ENCODE measurements around the gene TTC38. TPM values are rescaled to one million over a fixed set of nuclear protein-coding genes. Genes with fewer than 3 reads are reported as not detected.

Gene TTC38
- total RNA-seq, 1 donor from 2014 or later, result 55.3 TPM

GRCh38 chr22:46246178-46246577 lies 21.6 kb upstream of the TTC38 start:
- intact Hi-C loops (cut with DNase I), result no loop called here
- no peak for DNase-seq (ENCODE audit: low spot score in 2 of 2)
- no peaks in the 10 kb centered on the region for H3K27me3 ChIP-seq
- no peak overlapping the region for H3K27ac ChIP-seq
- no peaks in the 10 kb centered on the region for H3K9me3 ChIP-seq
- H3K36me3 ChIP-seq, result peaks cover 10 to 11% of the 10 kb centered on the region in 2 donors
- H3K4me3 ChIP-seq, result no peak overlapping the region
- peaks cover 10 to 11% of the 10 kb centered on the region in 2 donors for H3K4me1 ChIP-seq
- TF ChIP-seq CTCF (IDR thresholded peaks at IDR 0.05), result no peak

GRCh38 chr22:46247443-46247975 lies 20.3 kb upstream of the TTC38 start:
- DNase-seq (ENCODE audit: low spot score in 2 of 2), result no peak
- no peak for TF ChIP-seq CTCF (IDR thresholded peaks at IDR 0.05)
- Histone ChIP-seq H3K27me3 (no peaks in the 10 kb centered on the region), H3K9me3 (no peaks in the 10 kb centered on the region), H3K27ac (no peak overlapping the region), H3K4me3 (no peak overlapping the region), H3K36me3 (peaks cover 10 to 11% of the 10 kb centered on the region in 2 donors), H3K4me1 (peaks cover 10 to 11% of the 10 kb centered on the region in 2 donors)
- intact Hi-C loops (cut with DNase I), result no loop called here

GRCh38 chr22:46250035-46250782 lies 17.6 kb upstream of the TTC38 start, which contains the start of gene CDPF1:
TSS of gene CDPF1 (minus strand) at chr22:46250293. CDS start at chr22:46248284, 2,009 bp downstream.
- intact Hi-C loops (cut with DNase I), result loop anchor here (1.0 to 5.0 kb wide), 4 partner anchors 13 to 98 kb away; partner anchors contain the start of genes GTSE1, PKDREJ and PPARA
- H3K36me3 ChIP-seq, result no peaks in the 10 kb centered on the region
- peak in 1 of 3 experiments; percentile 12 for TF ChIP-seq CTCF (IDR thresholded peaks at IDR 0.05)

GRCh38 chr22:46250783-46251125 lies 17.1 kb upstream of the TTC38 start:
- no peak for DNase-seq (ENCODE audit: low spot score in 2 of 2)
- no peak for TF ChIP-seq CTCF (IDR thresholded peaks at IDR 0.05)
- peaks cover 10 to 11% of the 10 kb centered on the region in 2 donors for H3K4me1 ChIP-seq
- H3K27me3 ChIP-seq, result no peaks in the 10 kb centered on the region
- H3K27ac ChIP-seq, result peak overlapping the region; percentile 82
- no peaks in the 10 kb centered on the region for H3K9me3 ChIP-seq
- H3K36me3 ChIP-seq, result no peaks in the 10 kb centered on the region
- intact Hi-C loops (cut with DNase I), result loop anchor here (1.0 to 5.0 kb wide), 4 partner anchors 13 to 98 kb away; partner anchors contain the start of genes GTSE1, PKDREJ and PPARA
- H3K4me3 ChIP-seq, result peak overlapping the region; percentile 88 to 98

More at GRCh38 chr22:46250035-46250782, 17.6 kb upstream of the TTC38 start, which contains the start of gene CDPF1:
- DNase-seq (ENCODE audit: low spot score in 2 of 2), result peak; percentile 43 to 94
- Histone ChIP-seq H3K4me3 (peak within 1 kb of the TSS; percentile 88 to 98), H3K27ac (peak within 1 kb of the TSS; percentile 82), H3K4me1 (peaks cover 10 to 11% of the 10 kb centered on the region in 2 donors), H3K27me3 (no peaks in the 10 kb centered on the region), H3K9me3 (no peaks in the 10 kb centered on the region)

- Histone ChIP-seq H3K36me3 (no peaks in the 10 kb centered on the region), H3K27ac (no peak overlapping the region), H3K9me3 (no peaks in the 10 kb centered on the region), H3K4me1 (peaks cover 10 to 11% of the 10 kb centered on the region in 2 donors), H3K27me3 (no peaks in the 10 kb centered on the region), H3K4me3 (peak overlapping the region; percentile 88 to 98)
- intact Hi-C loops (cut with DNase I), result loop anchor here (5.0 kb wide), 1 partner anchor 99 kb away; the partner anchor contains the start of gene PPARA
- no peak for TF ChIP-seq CTCF (IDR thresholded peaks at IDR 0.05)
- no peak for DNase-seq (ENCODE audit: low spot score in 2 of 2)
Measured at GRCh38 chr22:46251266-46251665, 16.5 kb upstream of the TTC38 start.

Measured in ascending aorta (tissue), 2 donors.